CD4-positive, alpha-beta T cell treated with Interleukin-10 for 1 hour (primary cell): ENCODE results near the gene MYL6.
"Not testable (repeated sequence)": the region's sequence is repeated elsewhere in the genome, so short reads cannot be mapped to it uniquely, and the experiment has no call there.

Experiments
- DNase-seq: peaks from one replicate; pipeline ENCODE4 v3.0.0-alpha.2; 2020

Gene MYL6

GRCh38 chr12:56193025-56193578 is 34.9 kb downstream of the MYL6 start:
- DNase-seq = peak; percentile 86

GRCh38 chr12:56196818-56197550 is 38.8 kb downstream of the MYL6 start:
- not testable (repeated sequence) for DNase-seq

DNA sequence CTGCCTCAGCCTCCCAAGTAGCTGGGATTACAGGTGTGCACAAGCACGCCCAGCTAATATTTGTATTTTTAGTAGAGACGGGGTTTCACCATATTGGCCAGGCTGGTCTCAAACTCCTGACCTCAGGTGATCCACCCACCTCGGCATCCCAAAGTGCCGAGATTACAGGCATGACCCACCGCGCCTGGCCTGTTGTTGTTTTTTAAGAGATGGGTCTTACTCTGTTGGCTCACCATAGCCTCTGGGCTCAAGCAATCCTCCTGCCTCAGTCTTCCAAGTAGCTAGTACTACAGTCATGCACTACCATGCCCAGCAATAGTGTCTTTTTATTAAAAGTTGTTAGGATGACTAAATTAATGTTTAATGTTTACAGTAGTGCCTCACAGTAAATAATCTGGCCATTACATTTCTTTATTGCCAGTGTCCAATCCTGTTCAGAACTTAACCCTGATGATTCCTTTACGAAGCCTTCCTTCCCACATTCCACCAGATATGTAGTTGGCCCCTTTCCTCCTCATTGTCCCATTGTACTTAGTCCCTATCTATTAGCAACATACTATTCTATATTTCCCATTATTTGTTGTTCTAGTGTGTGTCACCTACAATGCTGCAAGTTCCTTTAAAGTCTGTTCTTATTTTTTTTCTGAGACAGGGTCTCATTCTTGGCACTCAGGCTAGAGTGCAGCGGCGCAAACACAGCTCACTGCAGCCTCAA is 39.9 kb downstream of the MYL6 start:
- DNase-seq = no peak

- DNase-seq = no peak
These were observed 40.7 kb downstream of the MYL6 start for GRCh38 chr12:56198836-56199235.

GRCh38 chr12:56202366-56202765 is 44.2 kb downstream of the MYL6 start:
- DNase-seq = no peak

DNA sequence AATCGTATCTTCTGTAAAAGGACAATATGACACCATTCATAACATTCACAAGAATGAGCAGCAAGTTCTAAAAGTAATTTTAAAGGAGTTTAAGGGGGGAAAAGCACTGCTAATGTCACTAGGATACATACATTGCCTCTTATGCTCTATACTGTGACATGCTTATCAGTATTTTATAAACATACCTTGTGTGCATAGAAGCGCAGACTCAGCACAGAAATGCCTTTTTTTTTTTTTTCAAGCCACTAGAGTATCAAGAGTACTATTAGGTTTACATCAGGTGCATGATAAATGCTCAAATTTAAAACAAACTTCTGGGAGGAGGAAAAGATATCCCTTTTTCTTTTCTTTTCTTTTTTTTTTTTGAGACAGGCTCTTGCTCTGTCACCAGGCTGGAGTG is 44.7 kb downstream of the MYL6 start:
- DNase-seq = no peak

- DNase-seq = no peak
These were observed 46.1 kb downstream of the MYL6 start for GRCh38 chr12:56204275-56204674.

- DNase-seq = no peak
These were observed 47.3 kb downstream of the MYL6 start for GRCh38 chr12:56205445-56205844.

GRCh38 chr12:56206452-56207166 is 48.5 kb downstream of the MYL6 start:
- DNase-seq = peak; percentile 49

GRCh38 chr12:56208006-56208405 is 49.8 kb downstream of the MYL6 start:
- no peak for DNase-seq
